Esophagus squamous epithelium (tissue), 4 donors: ENCODE data around the gene ST6GALNAC3.

ENCODE experiments used
- POLR2A ChIP-seq, 4 donors: fragments of 450-650 bp; IDR thresholded peaks; one replicate each; pipeline ENCODE4 v1.6.1; 2017; ENCODE audit warnings: antibody characterized with exemption in 4 of 4, mild to moderate bottlenecking in 4 of 4, moderate library complexity in 3 of 4
- TF ChIP-seq, protein P1 (sequence below), 6 experiments: fragments of 450-650 bp in 4 of 6; fragments of 200-600 bp in 2 of 6; sonication (generic) in 2 of 6; IDR thresholded peaks; one replicate each; pipeline ENCODE4 v1.5.1; 2016 to 2019; ENCODE audit warnings: antibody characterized with exemption in 6 of 6, mild to moderate bottlenecking in 4 of 6, moderate library complexity in 4 of 6

GRCh38 chr1:76581712-76582111, 507.2 kb downstream of the ST6GALNAC3 start:
- TF ChIP-seq POLR2A (IDR thresholded peaks at IDR 0.05), result no peak
- TF ChIP-seq, protein P1, sequence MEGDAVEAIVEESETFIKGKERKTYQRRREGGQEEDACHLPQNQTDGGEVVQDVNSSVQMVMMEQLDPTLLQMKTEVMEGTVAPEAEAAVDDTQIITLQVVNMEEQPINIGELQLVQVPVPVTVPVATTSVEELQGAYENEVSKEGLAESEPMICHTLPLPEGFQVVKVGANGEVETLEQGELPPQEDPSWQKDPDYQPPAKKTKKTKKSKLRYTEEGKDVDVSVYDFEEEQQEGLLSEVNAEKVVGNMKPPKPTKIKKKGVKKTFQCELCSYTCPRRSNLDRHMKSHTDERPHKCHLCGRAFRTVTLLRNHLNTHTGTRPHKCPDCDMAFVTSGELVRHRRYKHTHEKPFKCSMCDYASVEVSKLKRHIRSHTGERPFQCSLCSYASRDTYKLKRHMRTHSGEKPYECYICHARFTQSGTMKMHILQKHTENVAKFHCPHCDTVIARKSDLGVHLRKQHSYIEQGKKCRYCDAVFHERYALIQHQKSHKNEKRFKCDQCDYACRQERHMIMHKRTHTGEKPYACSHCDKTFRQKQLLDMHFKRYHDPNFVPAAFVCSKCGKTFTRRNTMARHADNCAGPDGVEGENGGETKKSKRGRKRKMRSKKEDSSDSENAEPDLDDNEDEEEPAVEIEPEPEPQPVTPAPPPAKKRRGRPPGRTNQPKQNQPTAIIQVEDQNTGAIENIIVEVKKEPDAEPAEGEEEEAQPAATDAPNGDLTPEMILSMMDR (IDR thresholded peaks at IDR 0.05), result no peak
